HG03066 (cell line): ENCODE measurements around the gene DUSP15.
"Not testable (repeated sequence)": the region's sequence is repeated elsewhere in the genome, so short reads cannot be mapped to it uniquely, and the experiment has no call there.

Experiments
- ATAC-seq: cut with Tn5 transposase; IDR thresholded peaks from one replicate; pipeline ENCODE4 v1.9.1; 2021; ENCODE audit warnings: low read depth; ENCODE audit not compliant: unreplicated experiment

Gene DUSP15

GRCh38 chr20:31824554-31825313, 45.6 kb downstream of the DUSP15 start:
- no peak for ATAC-seq

GRCh38 chr20:31824125-31824485, 46.2 kb downstream of the DUSP15 start:
- no peak for ATAC-seq

GRCh38 chr20:31823360-31824124, 46.8 kb downstream of the DUSP15 start:
- no peak for ATAC-seq

GRCh38 chr20:31822421-31823330, 47.7 kb downstream of the DUSP15 start:
- ATAC-seq: no peak

GRCh38 chr20:31821427-31821826, 48.9 kb downstream of the DUSP15 start:
- no peak for ATAC-seq

GRCh38 chr20:31820228-31820627, 50.1 kb downstream of the DUSP15 start:
- ATAC-seq: no peak

GRCh38 chr20:31819083-31819784, 51.1 kb downstream of the DUSP15 start, which contains the start of gene MYLK2:
MYLK2 (plus strand) TSS chr20:31819356; CDS start chr20:31819581, 225 bp downstream.
- ATAC-seq: no peak

GRCh38 chr20:31818376-31818908, 51.9 kb downstream of the DUSP15 start:
- ATAC-seq: no peak

- no peak for ATAC-seq
Measured at GRCh38 chr20:31817461-31817860, 52.9 kb downstream of the DUSP15 start.

- no peak for ATAC-seq
Measured at GRCh38 chr20:31816221-31816620, 54.1 kb downstream of the DUSP15 start.

- ATAC-seq: no peak
Measured at GRCh38 chr20:31815408-31816188, 54.7 kb downstream of the DUSP15 start.

- ATAC-seq: not testable (repeated sequence)
Measured at GRCh38 chr20:31814142-31814541, 56.2 kb downstream of the DUSP15 start.

GRCh38 chr20:31813611-31814010, 56.7 kb downstream of the DUSP15 start:
- no peak for ATAC-seq

- no peak for ATAC-seq
Measured at GRCh38 chr20:31811796-31812728, 58.3 kb downstream of the DUSP15 start.

GRCh38 chr20:31811198-31811597, 59.1 kb downstream of the DUSP15 start:
- ATAC-seq: no peak
